Neuronal stem cell (in vitro differentiated cells): Measurements from ENCODE around the gene NSMF.
A peak's percentile ranks its signal among the peaks of the same experiment; 100 is the strongest.

ENCODE experiments used
- DNase-seq: peaks from one replicate; pipeline ENCODE4 v3.0.0-alpha.2; 2013; ENCODE audit warnings: low spot score
- H2AFZ ChIP-seq: one replicate; pipeline ENCODE4 v1.6.1; 2013; ENCODE audit warnings: mild to moderate bottlenecking, low read length, inconsistent platforms
- H2AK5ac ChIP-seq: 2 replicates; pipeline ENCODE4 v1.6.1; 2013; ENCODE audit warnings: low read depth, mild to moderate bottlenecking, inconsistent platforms, low read length, moderate library complexity, mixed read lengths
- H2BK120ac ChIP-seq: 2 replicates; pipeline ENCODE4 v1.6.1; 2013; ENCODE audit warnings: low read depth, mild to moderate bottlenecking, inconsistent platforms, low read length, moderate library complexity, mixed read lengths
- H2BK12ac ChIP-seq: one replicate; pipeline ENCODE4 v1.6.1; 2013; ENCODE audit warnings: low read length, inconsistent platforms
- H2BK15ac ChIP-seq: 2 replicates; pipeline ENCODE4 v1.6.1; 2013; ENCODE audit warnings: mild to moderate bottlenecking, low read length, inconsistent platforms, mixed read lengths
- H2BK5ac ChIP-seq: one replicate; pipeline ENCODE4 v1.6.1; 2013; ENCODE audit warnings: inconsistent platforms, mild to moderate bottlenecking, low read length, moderate library complexity
- H3K14ac ChIP-seq: one replicate; pipeline ENCODE4 v1.6.1; 2013; ENCODE audit warnings: low read length, inconsistent platforms
- H3K18ac ChIP-seq: 2 replicates; pipeline ENCODE4 v1.6.1; 2013; ENCODE audit warnings: low read length, inconsistent platforms
- H3K23ac ChIP-seq: 2 replicates; pipeline ENCODE4 v1.6.1; 2013; ENCODE audit warnings: low read depth, mild to moderate bottlenecking, mixed read lengths, low read length, inconsistent platforms; ENCODE audit not compliant: poor library complexity
- H3K27ac ChIP-seq: replicated peaks from 3 replicates; pipeline ENCODE4 v1.5.1; 2013; ENCODE audit warnings: low read length, inconsistent platforms
- H3K27me3 ChIP-seq, 3 experiments: 2 replicates each; pipeline ENCODE4 v1.6.1; 2013; ENCODE audit warnings: low read length in 3 of 3, mild to moderate bottlenecking in 2 of 3, inconsistent platforms in 1 of 3, low read depth in 1 of 3, mixed read lengths in 1 of 3, moderate library complexity in 1 of 3; ENCODE audit not compliant: control insufficient read depth in 3 of 3, insufficient read depth in 3 of 3
- H3K36me3 ChIP-seq, 2 donors: replicated peaks in 1 of 2; 2 replicates each; pipeline ENCODE4 v1.6.1; 2013; ENCODE audit warnings: low read length in 2 of 2; ENCODE audit not compliant: control insufficient read depth in 2 of 2, insufficient read depth in 2 of 2
- H3K4ac ChIP-seq: 2 replicates; pipeline ENCODE4 v1.6.1; 2013; ENCODE audit warnings: inconsistent platforms, mild to moderate bottlenecking, low read length, moderate library complexity
- H3K4me1 ChIP-seq, 2 donors: 1 replicate in 1 of 2; 2 replicates in 1 of 2; pipeline ENCODE4 v1.6.1; 2013; ENCODE audit warnings: low read length in 2 of 2, low read depth in 1 of 2; ENCODE audit not compliant: control insufficient read depth in 2 of 2, insufficient read depth in 1 of 2
- H3K4me2 ChIP-seq: one replicate; pipeline ENCODE4 v1.6.1; 2013; ENCODE audit warnings: mild to moderate bottlenecking, low read length, inconsistent platforms; ENCODE audit not compliant: insufficient read depth, poor library complexity, severe bottlenecking
- H3K4me3 ChIP-seq, 2 donors: 2 replicates each; pipeline ENCODE4 v1.5.1; 2013; ENCODE audit warnings: low read length in 2 of 2, mild to moderate bottlenecking in 2 of 2, inconsistent platforms in 1 of 2, moderate library complexity in 1 of 2
- H3K79me1 ChIP-seq: one replicate; pipeline ENCODE4 v1.6.1; 2013; ENCODE audit warnings: low read depth, mild to moderate bottlenecking, inconsistent platforms, low read length, moderate library complexity
- H3K9ac ChIP-seq: one replicate; pipeline ENCODE4 v1.6.1; 2013; ENCODE audit warnings: mild to moderate bottlenecking, low read depth, low read length, inconsistent platforms; ENCODE audit not compliant: poor library complexity
- H3K9me3 ChIP-seq, 2 donors: replicated peaks in 1 of 2; 2 replicates each; pipeline versions ENCODE3 to v1.6.1; 2013; ENCODE audit warnings: low read length in 2 of 2, mild to moderate bottlenecking in 2 of 2, inconsistent platforms in 1 of 2, low read depth in 1 of 2, mixed read lengths in 1 of 2, moderate library complexity in 1 of 2; ENCODE audit not compliant: control insufficient read depth in 2 of 2, insufficient read depth in 1 of 2
- H4K8ac ChIP-seq: one replicate; pipeline ENCODE4 v1.6.1; 2013; ENCODE audit warnings: low read depth, mild to moderate bottlenecking, inconsistent platforms, low read length, moderate library complexity
- H4K91ac ChIP-seq: one replicate; pipeline ENCODE4 v1.6.1; 2013; ENCODE audit warnings: low read length, low read depth, mild to moderate bottlenecking, inconsistent platforms; ENCODE audit not compliant: poor library complexity
- WGBS, 2 donors: extraction: QIAGEN DNeasy Blood & Tissue Kit; methylation state at CpG; one replicate each; pipeline ENCODE4 v1.1.7; 2013; ENCODE audit warnings: missing lambda C conversion rate in 2 of 2, mixed read lengths in 1 of 2; ENCODE audit not compliant: insufficient read length in 2 of 2, insufficient replicate concordance in 1 of 2; ENCODE audit errors: extremely low coverage in 2 of 2; 5-methylcytosine and 5-hydroxymethylcytosine counted together

The NSMF gene

DNA sequence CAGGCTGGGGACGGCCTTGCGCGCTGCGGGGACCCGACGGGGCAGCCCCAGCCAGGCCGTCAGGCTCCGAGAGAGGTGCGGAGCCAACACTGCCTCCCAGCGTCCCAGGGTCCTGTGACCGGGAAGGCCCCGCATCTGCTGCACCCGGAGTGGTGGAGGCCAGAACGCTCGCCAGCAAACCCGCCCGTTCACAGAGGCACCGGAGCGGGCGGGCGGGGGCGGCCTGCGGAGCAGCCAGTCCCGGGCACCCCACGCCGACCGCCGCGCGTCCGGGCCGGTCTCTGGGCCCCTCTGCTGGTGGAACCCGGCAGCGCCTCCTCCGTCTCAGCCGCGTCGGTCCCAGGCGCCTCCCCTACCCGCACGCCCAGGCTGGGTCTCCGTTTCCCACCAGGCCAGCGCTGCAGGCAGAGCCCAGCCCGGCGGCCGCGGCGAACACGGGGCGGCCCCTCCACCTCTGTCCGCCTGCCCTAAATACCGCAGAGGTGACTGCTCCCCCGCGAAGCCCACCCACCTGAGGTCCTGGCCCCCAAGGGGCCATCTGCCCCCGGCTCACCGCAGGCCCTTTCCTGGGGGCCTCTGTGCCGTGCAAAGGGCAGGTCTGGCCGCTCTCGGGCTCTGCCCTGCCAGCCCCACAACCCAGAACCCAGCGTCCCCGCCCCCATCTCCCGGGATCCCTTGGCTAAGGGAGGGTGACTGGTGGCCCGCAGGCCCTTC is 52.1 kb downstream of the NSMF start:
- Histone ChIP-seq H4K8ac (peak overlapping the region; percentile 17), H3K27me3 (peaks cover 0 to 5% (median 0%) of the 10 kb centered on the region in 3 experiments), H3K4me3 (peak overlapping the region; percentile 28 to 64), H3K9ac (peak overlapping the region; percentile 44), H2BK15ac (peak overlapping the region; percentile 96), H2BK120ac (peak overlapping the region; percentile 61), H3K14ac (peak overlapping the region; percentile 97), H3K4me1 (peaks cover 10 to 15% of the 10 kb centered on the region in 2 donors), H2AFZ (peak overlapping the region; percentile 90), H3K9me3 (no peaks in the 10 kb centered on the region), H3K4ac (no peak overlapping the region), H2BK5ac (peak overlapping the region; percentile 75), H3K79me1 (peaks cover 9% of the 10 kb centered on the region), H3K18ac (peak overlapping the region; percentile 97), H3K36me3 (peaks cover 0 to 3% of the 10 kb centered on the region in 2 donors), H2BK12ac (peak overlapping the region; percentile 58), H3K23ac (peak overlapping the region; percentile 65), H4K91ac (peak overlapping the region; percentile 85), H3K27ac (no peak overlapping the region), H3K4me2 (peak overlapping the region; percentile 65), H2AK5ac (peak overlapping the region; percentile 99)
- WGBS, 2 donors: no CpG with 5 or more reads among the region's 63 CpGs
- DNase-seq: peak; percentile 77

DNA sequence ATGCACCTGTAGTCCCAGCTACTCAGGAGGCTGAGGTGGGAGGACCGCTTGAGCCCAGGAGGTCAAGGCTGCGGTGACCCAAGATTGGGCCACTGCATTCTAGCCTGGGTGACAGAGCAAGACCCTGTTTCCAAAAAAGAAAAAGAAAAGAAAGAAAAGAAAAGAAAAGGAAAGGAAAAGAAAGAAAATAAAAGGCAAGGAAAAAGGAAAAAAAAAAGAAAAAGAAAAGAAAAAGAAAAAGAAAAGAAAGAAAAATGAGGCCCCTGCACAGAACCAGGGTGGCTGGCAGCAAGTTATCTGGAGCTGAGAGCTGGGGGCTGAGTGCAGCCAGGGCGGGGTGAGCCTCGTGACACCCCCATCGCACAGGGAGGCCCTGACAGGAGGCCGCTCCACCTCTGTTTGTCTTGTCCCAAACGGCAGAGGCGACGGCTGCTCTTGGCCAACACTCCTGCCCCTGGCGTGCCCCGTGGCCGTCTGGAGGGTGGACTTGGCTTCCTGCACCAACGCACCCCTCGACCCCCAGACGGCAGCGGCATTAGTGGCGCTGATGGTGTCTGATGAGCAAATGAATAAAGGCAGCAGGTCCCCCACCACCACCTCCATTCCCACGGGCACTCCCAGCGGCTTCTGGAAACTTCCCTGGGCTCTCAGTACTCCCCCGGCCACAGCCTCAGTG is 52.9 kb downstream of the NSMF start:
- peak overlapping the region; percentile 90 for H2BK12ac ChIP-seq
- DNase-seq: no peak
- peak overlapping the region; percentile 99 for H2AK5ac ChIP-seq
- H3K27ac ChIP-seq: no peak overlapping the region
- peak overlapping the region; percentile 97 for H3K18ac ChIP-seq
- peak overlapping the region; percentile 98 for H4K91ac ChIP-seq
- H3K4me2 ChIP-seq: peak overlapping the region; percentile 65
- H2BK15ac ChIP-seq: peak overlapping the region; percentile 92
- peaks cover 9% of the 10 kb centered on the region for H3K79me1 ChIP-seq
- peaks cover 10 to 11% of the 10 kb centered on the region in 2 donors for H3K4me1 ChIP-seq
- no peak overlapping the region for H3K4me3 ChIP-seq
- no CpG with 5 or more reads among the region's 20 CpGs for WGBS, 2 donors
- peaks cover 0 to 5% (median 0%) of the 10 kb centered on the region in 3 experiments for H3K27me3 ChIP-seq
- peak overlapping the region; percentile 90 for H2AFZ ChIP-seq
- no peak overlapping the region for H3K9ac ChIP-seq
- no peak overlapping the region for H4K8ac ChIP-seq
- no peaks in the 10 kb centered on the region for H3K9me3 ChIP-seq
- peaks cover 0 to 3% of the 10 kb centered on the region in 2 donors for H3K36me3 ChIP-seq
- H3K14ac ChIP-seq: peak overlapping the region; percentile 31
- peak overlapping the region; percentile 96 for H3K23ac ChIP-seq
- H2BK5ac ChIP-seq: no peak overlapping the region
- H3K4ac ChIP-seq: peak overlapping the region; percentile 99
- no peak overlapping the region for H2BK120ac ChIP-seq

DNA sequence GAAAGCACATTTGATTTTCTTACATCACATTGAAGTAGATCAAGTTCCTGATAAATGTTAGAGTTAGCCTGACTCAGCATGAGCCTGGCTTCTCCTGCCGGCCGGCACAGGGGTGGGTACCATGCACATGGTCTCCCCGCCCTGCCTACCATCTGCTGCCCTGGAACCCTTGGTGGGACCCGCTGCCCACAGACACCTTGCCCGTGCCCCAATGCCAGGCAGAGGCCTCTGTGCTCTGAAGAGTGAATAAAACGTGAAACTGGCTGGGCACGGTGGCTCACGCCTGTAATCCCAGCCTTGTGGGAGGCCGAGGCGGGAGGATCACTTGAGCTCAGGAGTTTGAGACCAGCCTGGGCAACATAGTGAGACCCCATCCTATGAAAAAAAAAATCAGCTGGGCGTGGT is 53.5 kb downstream of the NSMF start:
- peak overlapping the region; percentile 74 for H2AK5ac ChIP-seq
- no peak overlapping the region for H3K4me2 ChIP-seq
- H3K79me1 ChIP-seq: peaks cover 9% of the 10 kb centered on the region
- H4K8ac ChIP-seq: no peak overlapping the region
- H2BK15ac ChIP-seq: no peak overlapping the region
- H3K4me3 ChIP-seq: no peak overlapping the region
- H3K18ac ChIP-seq: peak overlapping the region; percentile 33
- no peak overlapping the region for H3K9ac ChIP-seq
- H3K27ac ChIP-seq: no peak overlapping the region
- H3K4ac ChIP-seq: no peak overlapping the region
- H3K4me1 ChIP-seq: peaks cover 10 to 11% of the 10 kb centered on the region in 2 donors
- no CpG with 5 or more reads among the region's 11 CpGs for WGBS, 2 donors
- no peak overlapping the region for H2BK120ac ChIP-seq
- no peak overlapping the region for H2AFZ ChIP-seq
- H3K27me3 ChIP-seq: peaks cover 0 to 5% (median 0%) of the 10 kb centered on the region in 3 experiments
- DNase-seq: no peak
- no peak overlapping the region for H4K91ac ChIP-seq
- no peak overlapping the region for H2BK5ac ChIP-seq
- peak overlapping the region; percentile 63 for H2BK12ac ChIP-seq
- peaks cover 0 to 2% of the 10 kb centered on the region in 2 donors for H3K9me3 ChIP-seq
- no peak overlapping the region for H3K14ac ChIP-seq
- H3K23ac ChIP-seq: peak overlapping the region; percentile 75
- H3K36me3 ChIP-seq: peaks cover 0 to 3% of the 10 kb centered on the region in 2 donors
